Measurements from ENCODE around the gene WBP1.

DNA sequence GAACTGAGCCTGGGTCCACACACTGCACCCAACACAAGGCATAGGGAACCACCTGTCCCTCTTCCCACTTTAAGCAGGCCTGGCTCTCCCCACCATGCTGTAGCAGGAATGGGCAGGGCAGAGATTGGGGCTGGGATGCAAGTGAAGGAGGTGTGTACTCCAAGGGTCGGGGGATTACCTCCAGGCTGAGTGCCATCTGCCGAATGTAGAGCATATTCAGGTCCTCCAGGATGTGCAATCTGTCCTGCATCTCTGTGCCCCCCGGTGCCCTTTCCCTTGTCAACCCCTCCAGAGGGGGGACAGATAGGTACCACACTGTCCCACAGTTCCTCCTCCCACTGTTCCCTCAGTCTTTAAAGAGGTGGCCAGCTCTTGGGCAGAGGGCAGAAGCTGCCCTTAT, 18.9 kb upstream of the WBP1 start:
- TF ChIP-seq CTCF (conservative IDR thresholded peaks at IDR 0.05; ENCODE audit: low read depth, low read length) = no peak
- TF ChIP-seq EZH2phosphoT487 (IDR thresholded peaks at IDR 0.05; ENCODE audit: borderline replicate concordance, low read length) = no peak

Measured in PC-3 (cell line).